BLaER1 treated with 17β-estradiol and CSF1 and Interleukin-3, amounts not matched to agents 10 nM and 100 nM (cell line): Measurements from ENCODE around the gene GTPBP8.
"Not testable (repeated sequence)": the region's sequence is repeated elsewhere in the genome, so short reads cannot be mapped to it uniquely, and the experiment has no call there.

Experiments used
- H3K27ac ChIP-seq, 11 experiments: shearing (Covaris generic); formaldehyde crosslinking; 2 replicates each; pipeline ENCODE4 v1.8.1; 2022
- H3K27me3 ChIP-seq, 11 experiments: shearing (Covaris generic); formaldehyde crosslinking; 2 replicates each; pipeline ENCODE4 v1.8.1; 2022
- H3K36me3 ChIP-seq, 11 experiments: shearing (Covaris generic); formaldehyde crosslinking; 2 replicates each; pipeline ENCODE4 v1.8.1; 2022
- H3K4me1 ChIP-seq, 10 experiments: shearing (Covaris generic); formaldehyde crosslinking; 2 replicates each; pipeline ENCODE4 v1.8.1; 2022
- H3K4me2 ChIP-seq, 11 experiments: shearing (Covaris generic); formaldehyde crosslinking; 2 replicates each; pipeline ENCODE4 v1.8.1; 2022
- H3K4me3 ChIP-seq, 10 experiments: shearing (Covaris generic); formaldehyde crosslinking; 2 replicates each; pipeline ENCODE4 v1.8.1; 2022
- H3K9ac ChIP-seq, 11 experiments: shearing (Covaris generic); formaldehyde crosslinking; 2 replicates each; pipeline ENCODE4 v1.8.1; 2022
- H3K9me3 ChIP-seq, 11 experiments: shearing (Covaris generic); formaldehyde crosslinking; replicated peaks in 1 of 11; 2 replicates each; pipeline ENCODE4 v1.8.1; 2022
- H4K20me1 ChIP-seq, 11 experiments: shearing (Covaris generic); formaldehyde crosslinking; 2 replicates each; pipeline ENCODE4 v1.8.1; 2022
- Cebpa-rat ChIP-seq, 11 experiments: shearing (Covaris generic); IDR thresholded peaks; 2 replicates each; pipeline ENCODE4 v1.8.1; 2022

The GTPBP8 gene

GRCh38 chr3:113038328-113038727 lies 47.5 kb downstream of the GTPBP8 start:
- Histone ChIP-seq H3K4me2 (no peak overlapping the region), H3K27me3 (no peaks in the 10 kb centered on the region)
- TF ChIP-seq Cebpa-rat (IDR thresholded peaks at IDR 0.05), result no peak

GRCh38 chr3:113039546-113039945 lies 48.8 kb downstream of the GTPBP8 start:
- Histone ChIP-seq H3K27ac (no peak overlapping the region), H3K9me3 (peaks cover 0 to 5% (median 1%) of the 10 kb centered on the region in 11 experiments; a peak in 12 of 22 replicates), H4K20me1 (no peaks in the 10 kb centered on the region), H3K4me3 (no peak overlapping the region), H3K4me2 (no peak overlapping the region), H3K4me1 (peaks cover 0 to 14% (median 6%) of the 10 kb centered on the region in 10 experiments; a peak in 11 of 20 replicates), H3K9ac (no peak overlapping the region), H3K27me3 (no peaks in the 10 kb centered on the region), H3K36me3 (no peaks in the 10 kb centered on the region)
- TF ChIP-seq Cebpa-rat (IDR thresholded peaks at IDR 0.05), result no peak

More at GRCh38 chr3:113038328-113038727, 47.5 kb downstream of the GTPBP8 start:
- Histone ChIP-seq H3K9me3 (no peaks in the 10 kb centered on the region), H3K4me3 (no peak overlapping the region), H3K27ac (no peak overlapping the region), H3K4me1 (peaks cover 0 to 4% (median 3%) of the 10 kb centered on the region in 10 experiments; a peak in 7 of 20 replicates), H3K9ac (no peak overlapping the region), H3K36me3 (no peaks in the 10 kb centered on the region), H4K20me1 (no peaks in the 10 kb centered on the region)

GRCh38 chr3:113040231-113040630 lies 49.4 kb downstream of the GTPBP8 start:
- no peaks in the 10 kb centered on the region for H3K27me3 ChIP-seq
- 0 out of 22 replicates have a peak, but pooled peaks cover 0 to 3% (median 0%) of the 10 kb centered on the region in 11 experiments for H3K36me3 ChIP-seq
- no peak overlapping the region for H3K4me3 ChIP-seq
- H3K9ac ChIP-seq, result no peak overlapping the region
- TF ChIP-seq Cebpa-rat (IDR thresholded peaks at IDR 0.05), result no peak
- peaks cover 0 to 14% (median 6%) of the 10 kb centered on the region in 10 experiments; a peak in 11 of 20 replicates for H3K4me1 ChIP-seq
- no peaks in the 10 kb centered on the region for H4K20me1 ChIP-seq
- peaks cover 6 to 12% (median 8%) of the 10 kb centered on the region in 11 experiments for H3K9me3 ChIP-seq
- no peak overlapping the region for H3K27ac ChIP-seq
- H3K4me2 ChIP-seq, result no peak overlapping the region

GRCh38 chr3:113043686-113044085 lies 52.9 kb downstream of the GTPBP8 start:
- H3K9me3 ChIP-seq, result peaks cover 25 to 43% (median 35%) of the 10 kb centered on the region in 11 experiments
- H3K4me1 ChIP-seq, result peaks cover 0 to 14% (median 6%) of the 10 kb centered on the region in 10 experiments; a peak in 11 of 20 replicates
- H3K4me3 ChIP-seq, result no peak overlapping the region
- no peak for TF ChIP-seq Cebpa-rat (IDR thresholded peaks at IDR 0.05)
- H3K36me3 ChIP-seq, result 0 out of 22 replicates have a peak, but pooled peaks cover 0 to 3% (median 0%) of the 10 kb centered on the region in 11 experiments
- no peaks in the 10 kb centered on the region for H3K27me3 ChIP-seq
- no peaks in the 10 kb centered on the region for H4K20me1 ChIP-seq
- peak overlapping the region in 3 of 11 experiments; percentile 15 to 20 (median 17); a peak in 3 of 22 replicates for H3K4me2 ChIP-seq
- no peak overlapping the region for H3K27ac ChIP-seq
- no peak overlapping the region for H3K9ac ChIP-seq

GRCh38 chr3:113046186-113046965 lies 55.6 kb downstream of the GTPBP8 start:
- not testable (repeated sequence) for H3K4me3 ChIP-seq, H4K20me1 ChIP-seq, H3K4me2 ChIP-seq, H3K27me3 ChIP-seq, H3K36me3 ChIP-seq, H3K9ac ChIP-seq, H3K27ac ChIP-seq
- Histone ChIP-seq H3K9me3 (peaks cover 26 to 44% (median 36%) of the 10 kb centered on the region in 11 experiments), H3K4me1 (peaks cover 0 to 14% (median 7%) of the 10 kb centered on the region in 10 experiments; a peak in 13 of 20 replicates)

GRCh38 chr3:113051302-113051711 lies 60.5 kb downstream of the GTPBP8 start:
- Histone ChIP-seq H3K9me3 (peaks cover 12 to 23% (median 21%) of the 10 kb centered on the region in 11 experiments; a peak in 21 of 22 replicates), H3K36me3 (no peaks in the 10 kb centered on the region), H4K20me1 (no peaks in the 10 kb centered on the region), H3K4me2 (peak overlapping the region in 3 of 11 experiments; percentile 36 to 72 (median 59); a peak in 7 of 22 replicates), H3K4me1 (peaks cover 0 to 30% (median 8%) of the 10 kb centered on the region in 10 experiments; a peak in 11 of 20 replicates), H3K27ac (no peak overlapping the region), H3K4me3 (no peak overlapping the region), H3K9ac (no peak overlapping the region), H3K27me3 (no peaks in the 10 kb centered on the region)
- no peak for TF ChIP-seq Cebpa-rat (IDR thresholded peaks at IDR 0.05)
